Pancreas (tissue), 10 donors: ENCODE results near the gene TAS1R1. TPM values are rescaled to one million over a fixed set of nuclear protein-coding genes. Genes with fewer than 3 reads are reported as not detected.
A peak's percentile ranks its signal among the peaks of the same experiment; 100 is the strongest.

Source experiments
- ATAC-seq, 4 donors: fragments of 200-7000 bp; cut with Tn5 transposase; one replicate each; pipeline versions ENCODE4 v1.8.0 to v1.9.1; 2020; ENCODE audit warnings: mild to moderate bottlenecking in 4 of 4, moderate library complexity in 4 of 4
- DNase-seq, 6 donors: peaks; one replicate each; pipeline ENCODE4 v3.0.0-alpha.2; 2020
- FAIRE-seq: peaks from 2 replicates; lab custom pipeline; 2012; peaks lifted over from hg19 to GRCh38; lab: Jason Lieb, UNC
- H3K27ac ChIP-seq, 4 donors: fragments of 200-600 bp; sonication (generic); 1 replicate in 3 of 4; 2 replicates in 1 of 4; pipeline versions ENCODE4 v1.5.0 to v1.8.0; 2020
- H3K27me3 ChIP-seq, 4 donors: fragments of 200-600 bp; one replicate each; pipeline ENCODE4 v1.8.0; 2021
- H3K36me3 ChIP-seq, 3 donors: fragments of 200-600 bp; sonication (generic) in 1 of 3; one replicate each; pipeline versions ENCODE4 v1.5.0 to v1.8.0; 2020 to 2021
- H3K4me1 ChIP-seq, 3 donors: fragments of 200-600 bp; one replicate each; pipeline ENCODE4 v1.8.0; 2021
- H3K4me3 ChIP-seq, 4 donors: fragments of 200-600 bp; sonication (generic) in 2 of 4; one replicate each; pipeline versions ENCODE4 v1.5.0 to v1.8.0; 2020 to 2021
- H3K9me3 ChIP-seq, 4 donors: fragments of 200-600 bp; one replicate each; pipeline ENCODE4 v1.8.0; 2021
- CTCF ChIP-seq, 4 donors: fragments of 200-600 bp; sonication (generic) in 3 of 4; IDR thresholded peaks; one replicate each; pipeline versions ENCODE4 v1.5.0 to v1.8.0; 2021; ENCODE audit warnings: antibody characterized with exemption in 4 of 4
- WGBS, 2 donors: extraction: QIAGEN DNeasy Blood & Tissue Kit; methylation state at CpG; one replicate each; pipeline ENCODE4 v1.1.7; 2013; 5-methylcytosine and 5-hydroxymethylcytosine counted together
- intact Hi-C, 3 donors: fragments of 100-400 bp; cut with DNase I; formaldehyde crosslinking; loops; one replicate each; pipeline versions ENCODE4 v1.11.1 to v1.14.2; 2022
- polyA plus RNA-seq, 2 donors: library from polyadenylated mRNA; stranded (reverse); fragments of 200-250 nt; gene quantifications; one replicate each; pipeline ENCODE4 v1.2.3, GENCODE V29; 2013
- total RNA-seq, 6 donors: library from RNA; stranded (reverse); fragmentation: NEBNext Ultra II Directional in 4 of 6; extraction: Animal tissue kit (Norgen Biotek cat#: 25700) in 4 of 6; gene quantifications; one replicate each; pipeline versions ENCODE4 v1.2.1 to v1.2.4, GENCODE V29; 2021 to 2023
- donor health status: healthy with polysubstance abuse.
- donor health status: DM: no; HTN: no; CAD: no; lungs with moderate emphysema.
- donor health status: DM: no; HTN: no; CAD: no.
- donor health status: control.
- donor health status: control.
- donor health status: Bipolar disorder and iron deficiency.
- donor health status: DM: yes; HTN: yes; CAD: no.
- donor health status: DM: no; HTN: no; CAD: no.
- donor health status: DM: no; HTN: no; CAD: no.
- donor health status: DM: yes; HTN: yes; CAD: no.

Gene TAS1R1
- total and polyA plus RNA-seq, 8 donors: not detected

- intact Hi-C loops: loop anchor here in 1 of 3 donors (10.0 kb wide), 1 partner anchor 60 kb away; no protein-coding TSS in a partner anchor
- no peak for TF ChIP-seq CTCF (IDR thresholded peaks at IDR 0.05)
- Histone ChIP-seq H3K4me1 (peaks cover 0 to 27% (median 8%) of the 10 kb centered on the region in 3 donors), H3K27ac (no peak overlapping the region), H3K9me3 (no peaks in the 10 kb centered on the region), H3K27me3 (no peaks in the 10 kb centered on the region), H3K4me3 (no peak overlapping the region), H3K36me3 (peaks cover 6 to 69% (median 48%) of the 10 kb centered on the region in 3 donors)
- WGBS, 2 donors: 87% methylated on average over 11 of the region's 11 CpGs
- ATAC-seq (peak in 2 of 4 donors; percentile 28 to 46), FAIRE-seq (no peak), DNase-seq (no peak)
Measured at GRCh38 chr1:6594977-6595740, 40.1 kb downstream of the TAS1R1 start.

GRCh38 chr1:6596351-6596750, 41.2 kb downstream of the TAS1R1 start:
- TF ChIP-seq CTCF (IDR thresholded peaks at IDR 0.05): no peak
- DNase-seq: no peak
- peaks cover 6 to 68% (median 48%) of the 10 kb centered on the region in 3 donors for H3K36me3 ChIP-seq
- no peaks in the 10 kb centered on the region for H3K27me3 ChIP-seq
- FAIRE-seq: no peak
- ATAC-seq: no peak
- intact Hi-C loops: loop anchor here in 1 of 3 donors (10.0 kb wide), 1 partner anchor 62 kb away; no protein-coding TSS in a partner anchor
- H3K4me1 ChIP-seq: peaks cover 0 to 33% (median 8%) of the 10 kb centered on the region in 3 donors
- no peak overlapping the region for H3K27ac ChIP-seq
- WGBS, 2 donors: 51 to 55% methylated on average over 7 of the region's 7 CpGs
- no peak overlapping the region for H3K4me3 ChIP-seq
- H3K9me3 ChIP-seq: no peaks in the 10 kb centered on the region

- WGBS, 2 donors: 76 to 80% methylated on average over 15 of the region's 15 CpGs
- Histone ChIP-seq H3K27ac (no peak overlapping the region), H3K9me3 (no peaks in the 10 kb centered on the region), H3K4me3 (no peak overlapping the region), H3K27me3 (no peaks in the 10 kb centered on the region), H3K4me1 (peaks cover 0 to 33% (median 8%) of the 10 kb centered on the region in 3 donors), H3K36me3 (peaks cover 6 to 63% (median 44%) of the 10 kb centered on the region in 3 donors)
- FAIRE-seq (no peak), ATAC-seq (no peak), DNase-seq (no peak)
- intact Hi-C loops: loop anchor here in 1 of 3 donors (10.0 kb wide), 1 partner anchor 62 kb away; no protein-coding TSS in a partner anchor
- no peak for TF ChIP-seq CTCF (IDR thresholded peaks at IDR 0.05)
Measured at GRCh38 chr1:6596886-6597776, 42.0 kb downstream of the TAS1R1 start.

- Histone ChIP-seq H3K27ac (no peak overlapping the region), H3K36me3 (peaks cover 6 to 57% (median 39%) of the 10 kb centered on the region in 3 donors)
- intact Hi-C loops: loop anchor here in 1 of 3 donors (10.0 kb wide), 1 partner anchor 63 kb away; no protein-coding TSS in a partner anchor
Measured at GRCh38 chr1:6597777-6598131, 42.6 kb downstream of the TAS1R1 start.

More at GRCh38 chr1:6597777-6598131, 42.6 kb downstream of the TAS1R1 start:
- Histone ChIP-seq H3K4me1 (peaks cover 0 to 33% (median 8%) of the 10 kb centered on the region in 3 donors), H3K4me3 (no peak overlapping the region), H3K27me3 (no peaks in the 10 kb centered on the region), H3K9me3 (no peaks in the 10 kb centered on the region)
- TF ChIP-seq CTCF (IDR thresholded peaks at IDR 0.05): no peak
- 77 to 79% methylated on average over 6 of the region's 6 CpGs for WGBS, 2 donors
- ATAC-seq (no peak), FAIRE-seq (no peak), DNase-seq (no peak)
